T47D (cell line): ENCODE results near the gene LSM6.
A peak's percentile ranks its signal among the peaks of the same experiment; 100 is the strongest.

Experiments used
- DNase-seq, 2 experiments: peaks; one replicate each; pipeline versions ENCODE4 v3.0.0 to v3.0.0-alpha.2; 2011 to 2012; ENCODE audit warnings: low read depth in 1 of 2, low spot score in 1 of 2
- JUND ChIP-seq: IDR thresholded peaks from 2 replicates; pipeline ENCODE4 v1.6.1; 2012; ENCODE audit warnings: low read depth
- in situ Hi-C: cut with HindIII; loops from 2 replicates; pipeline ENCODE4 v1.10.0; 2016; ENCODE audit warnings: low sequenced_read_pairs, low pct_unique_long_range_greater_than_20kb

Gene LSM6

GRCh38 chr4:146175541-146176453 lies at the start of gene LSM6:
Gene LSM6 (plus strand): TSS chr4:146175718. CDS start chr4:146182922, 7,204 bp downstream.
- no peak for TF ChIP-seq JUND
- in situ Hi-C loops, result no loop called here

GRCh38 chr4:146132445-146132844 lies 43.1 kb upstream of the LSM6 start:
- TF ChIP-seq JUND, result no peak
- no peak for DNase-seq
- in situ Hi-C loops, result no loop called here

More at GRCh38 chr4:146175541-146176453, at the start of gene LSM6:
- peak; percentile 70 to 89 for DNase-seq

GRCh38 chr4:146134761-146135445 lies 40.6 kb upstream of the LSM6 start:
- DNase-seq, result peak; percentile 26 to 90
- no peak for TF ChIP-seq JUND
- in situ Hi-C loops, result no loop called here

GRCh38 chr4:146135941-146136340 lies 39.6 kb upstream of the LSM6 start:
- in situ Hi-C loops, result no loop called here
- TF ChIP-seq JUND, result no peak
- no peak for DNase-seq

GRCh38 chr4:146142768-146143167 lies 32.8 kb upstream of the LSM6 start:
- in situ Hi-C loops, result no loop called here
- DNase-seq, result no peak
- no peak for TF ChIP-seq JUND

- DNase-seq, result no peak
- in situ Hi-C loops, result no loop called here
- no peak for TF ChIP-seq JUND
These were observed 31.6 kb upstream of the LSM6 start for GRCh38 chr4:146143888-146144287.

GRCh38 chr4:146146918-146147317 lies 28.6 kb upstream of the LSM6 start:
- in situ Hi-C loops, result no loop called here

GRCh38 chr4:146148021-146148420 lies 27.5 kb upstream of the LSM6 start:
- no peak for DNase-seq
- in situ Hi-C loops, result no loop called here

More at GRCh38 chr4:146146918-146147317, 28.6 kb upstream of the LSM6 start:
- no peak for DNase-seq
- TF ChIP-seq JUND, result no peak

GRCh38 chr4:146154057-146154456 lies 21.5 kb upstream of the LSM6 start:
- TF ChIP-seq JUND, result no peak
- in situ Hi-C loops, result no loop called here
- DNase-seq, result no peak

More at GRCh38 chr4:146148021-146148420, 27.5 kb upstream of the LSM6 start:
- no peak for TF ChIP-seq JUND

GRCh38 chr4:146155152-146155724 lies 20.3 kb upstream of the LSM6 start:
- in situ Hi-C loops, result no loop called here
- DNase-seq, result no peak
- no peak for TF ChIP-seq JUND

- no peak for DNase-seq
- in situ Hi-C loops, result no loop called here
- no peak for TF ChIP-seq JUND
These were observed 17.3 kb upstream of the LSM6 start for GRCh38 chr4:146158036-146158745.

GRCh38 chr4:146159384-146160058 lies 16.0 kb upstream of the LSM6 start:
- no peak for TF ChIP-seq JUND
- in situ Hi-C loops, result no loop called here
- no peak for DNase-seq
